GM19452 (cell line): Measurements from ENCODE around the gene SESN1.

Experiments used
- ATAC-seq: cut with Tn5 transposase; IDR thresholded peaks from one replicate; pipeline ENCODE4 v1.9.1; 2021; ENCODE audit not compliant: unreplicated experiment

SESN1 gene

GRCh38 chr6:108941859-108942258 is 152.8 kb downstream of the SESN1 start:
- no peak for ATAC-seq

- ATAC-seq: no peak
These were observed 153.4 kb downstream of the SESN1 start for GRCh38 chr6:108941281-108941680.

DNA sequence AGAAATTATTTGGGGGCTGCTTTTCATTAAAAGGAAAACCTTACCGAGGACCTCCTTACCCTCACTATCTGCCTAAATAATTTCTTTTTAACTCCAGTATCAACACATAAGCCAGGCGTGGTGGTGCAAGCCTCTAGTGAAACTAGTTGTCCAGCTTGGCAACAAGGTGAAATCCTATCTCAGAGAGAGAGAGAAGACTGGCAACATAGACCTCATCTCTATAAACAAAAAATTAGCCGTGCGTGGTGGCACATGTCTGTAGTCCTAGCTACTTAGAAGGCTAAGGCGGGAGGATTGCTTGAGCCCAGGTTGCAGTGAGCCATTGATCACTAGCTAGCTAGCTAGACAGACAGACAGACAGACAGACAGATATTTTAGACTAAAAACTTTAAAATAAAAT is 153.9 kb downstream of the SESN1 start:
- no peak for ATAC-seq

GRCh38 chr6:108937170-108937569 is 157.5 kb downstream of the SESN1 start:
- ATAC-seq: no peak
